Measurements from ENCODE around the gene NUTM1. TPM values are rescaled to one million over a fixed set of nuclear protein-coding genes. Genes with fewer than 3 reads are reported as not detected.

Gene NUTM1
- total and polyA plus RNA-seq, 2 experiments from 2014 or later = not detected

GRCh38 chr15:34364041-34364440 lies 20.9 kb downstream of the NUTM1 start:
- Histone ChIP-seq H3K9me3 (ENCODE audit: low read depth) (no peaks in the 10 kb centered on the region), H3K4me2 (ENCODE audit: unreplicated experiment) (no peak overlapping the region), H3K4me1 (ENCODE audit: insufficient read depth) (no peaks in the 10 kb centered on the region; the same call in 1 of the 2 replicates), H3K27me3 (replicated peaks; ENCODE audit: insufficient read depth) (no peaks in the 10 kb centered on the region), H3K4me3 (no peak overlapping the region), H3K27ac (no peak overlapping the region), H4K20me1 (ENCODE audit: insufficient read depth) (no peaks in the 10 kb centered on the region), H3K36me3 (ENCODE audit: low read depth) (no peaks in the 10 kb centered on the region), H3K9ac (no peak overlapping the region), H2AFZ (no peak overlapping the region), H3K9me2 (ENCODE audit: insufficient read depth) (no peaks in the 10 kb centered on the region), H3K79me2 (ENCODE audit: insufficient read depth) (peaks cover 25% of the 10 kb centered on the region), H3F3A (ENCODE audit: insufficient read depth) (0 out of 2 replicates have a peak, but pooled peaks cover 6% of the 10 kb centered on the region)
- DNase-seq = no peak
- TF ChIP-seq EZH2phosphoT487 (IDR thresholded peaks at IDR 0.05; ENCODE audit: insufficient read depth, low read depth) (no peak), EZH2 (IDR thresholded peaks at IDR 0.05; ENCODE audit: insufficient read depth, poor library complexity, severe bottlenecking) (no peak)
- 91 to 94% methylated on average over 8 of the region's 8 CpGs for WGBS, 2 experiments (ENCODE audit: low coverage in 1 of 2, low lambda C conversion rate in 2 of 2, missing lambda C conversion rate in 2 of 2)
- in situ Hi-C loops (cut with MboI) = loop anchor here (25.0 kb wide), 3 partner anchors 148 to 252 kb away; partner anchors contain the start of genes EMC7, GOLGA8B and PGBD4

- 86% methylated on average over 16 of the region's 16 CpGs for WGBS, 2 experiments (ENCODE audit: low coverage in 1 of 2, low lambda C conversion rate in 2 of 2, missing lambda C conversion rate in 2 of 2)
- Histone ChIP-seq H2AFZ (no peak overlapping the region), H3K4me1 (ENCODE audit: insufficient read depth) (no peaks in the 10 kb centered on the region; the same call in 1 of the 2 replicates), H3K4me3 (peak overlapping the region; percentile 92; the same call in 1 of the 2 replicates), H3K27me3 (replicated peaks; ENCODE audit: insufficient read depth) (no peaks in the 10 kb centered on the region), H3K4me2 (ENCODE audit: unreplicated experiment) (no peak overlapping the region), H3F3A (ENCODE audit: insufficient read depth) (0 out of 2 replicates have a peak, but pooled peaks cover 6% of the 10 kb centered on the region), H3K79me2 (ENCODE audit: insufficient read depth) (peaks cover 25% of the 10 kb centered on the region), H3K36me3 (ENCODE audit: low read depth) (no peaks in the 10 kb centered on the region), H3K9ac (no peak overlapping the region), H3K9me3 (ENCODE audit: low read depth) (no peaks in the 10 kb centered on the region), H3K9me2 (ENCODE audit: insufficient read depth) (no peaks in the 10 kb centered on the region), H3K27ac (no peak overlapping the region), H4K20me1 (ENCODE audit: insufficient read depth) (no peaks in the 10 kb centered on the region)
- in situ Hi-C loops (cut with MboI) = loop anchor here (25.0 kb wide), 3 partner anchors 147 to 253 kb away; partner anchors contain the start of genes EMC7, GOLGA8B and PGBD4
- no peak for TF ChIP-seq EZH2 (IDR thresholded peaks at IDR 0.05; ENCODE audit: insufficient read depth, poor library complexity, severe bottlenecking)
- TF ChIP-seq EZH2phosphoT487 (IDR thresholded peaks at IDR 0.05; ENCODE audit: insufficient read depth, low read depth) = no peak
- peak; percentile 16 for DNase-seq
These were observed 22.1 kb downstream of the NUTM1 start for GRCh38 chr15:34365091-34365825.

DNA sequence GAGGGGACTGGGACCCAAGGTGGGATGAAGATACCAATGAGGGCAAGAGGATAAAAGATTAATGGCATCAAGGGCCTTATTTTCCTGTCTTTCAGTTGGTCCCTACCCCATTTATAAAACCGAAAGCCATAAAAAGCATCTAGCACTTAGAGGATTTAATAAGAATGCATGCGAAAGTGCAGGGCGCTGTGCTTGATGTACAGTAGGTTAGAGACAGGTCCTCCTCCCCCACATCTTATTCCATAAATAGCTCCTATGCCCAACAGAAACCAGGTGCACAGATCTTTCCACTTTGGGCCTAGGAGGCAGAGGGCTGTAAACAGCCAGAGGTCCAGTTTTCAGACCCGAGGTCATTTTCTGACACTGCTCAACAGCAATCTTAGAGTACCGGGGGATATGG lies 22.7 kb downstream of the NUTM1 start:
- 37 to 38% methylated on average over 5 of the region's 5 CpGs for WGBS, 2 experiments (ENCODE audit: low coverage in 1 of 2, low lambda C conversion rate in 2 of 2, missing lambda C conversion rate in 2 of 2)
- DNase-seq = no peak

GRCh38 chr15:34366271-34367065 lies 23.4 kb downstream of the NUTM1 start:
- Histone ChIP-seq H3K27me3 (replicated peaks; ENCODE audit: insufficient read depth) (no peaks in the 10 kb centered on the region), H2AFZ (peak overlapping the region; percentile 86), H3F3A (ENCODE audit: insufficient read depth) (0 out of 2 replicates have a peak, but pooled peaks cover 6% of the 10 kb centered on the region), H3K36me3 (ENCODE audit: low read depth) (no peaks in the 10 kb centered on the region), H3K9ac (peak overlapping the region; percentile 69), H3K79me2 (ENCODE audit: insufficient read depth) (peaks cover 25% of the 10 kb centered on the region), H3K9me2 (ENCODE audit: insufficient read depth) (no peaks in the 10 kb centered on the region), H4K20me1 (ENCODE audit: insufficient read depth) (no peaks in the 10 kb centered on the region), H3K4me2 (ENCODE audit: unreplicated experiment) (peak overlapping the region; percentile 86), H3K9me3 (ENCODE audit: low read depth) (no peaks in the 10 kb centered on the region), H3K4me1 (ENCODE audit: insufficient read depth) (no peaks in the 10 kb centered on the region; the same call in 1 of the 2 replicates), H3K27ac (no peak overlapping the region), H3K4me3 (peak overlapping the region; percentile 92)
- DNase-seq = peak; percentile 63
- 1% methylated on average over 15 to 37 of the region's 37 CpGs for WGBS, 2 experiments (ENCODE audit: low coverage in 1 of 2, low lambda C conversion rate in 2 of 2, missing lambda C conversion rate in 2 of 2)
- in situ Hi-C loops (cut with MboI) = loop anchor here (25.0 kb wide), 3 partner anchors 146 to 254 kb away; partner anchors contain the start of genes EMC7, GOLGA8B and PGBD4
- TF ChIP-seq EZH2phosphoT487 (IDR thresholded peaks at IDR 0.05; ENCODE audit: insufficient read depth, low read depth) (no peak), EZH2 (IDR thresholded peaks at IDR 0.05; ENCODE audit: insufficient read depth, poor library complexity, severe bottlenecking) (no peak)

More for the DNA sequence above, 22.7 kb downstream of the NUTM1 start:
- no peaks in the 10 kb centered on the region for H3K36me3 ChIP-seq (ENCODE audit: low read depth)
- 0 out of 2 replicates have a peak, but pooled peaks cover 6% of the 10 kb centered on the region for H3F3A ChIP-seq (ENCODE audit: insufficient read depth)
- no peaks in the 10 kb centered on the region; the same call in 1 of the 2 replicates for H3K4me1 ChIP-seq (ENCODE audit: insufficient read depth)
- no peak overlapping the region for H3K27ac ChIP-seq
- H2AFZ ChIP-seq = peak overlapping the region; percentile 86
- peaks cover 25% of the 10 kb centered on the region for H3K79me2 ChIP-seq (ENCODE audit: insufficient read depth)
- H3K4me3 ChIP-seq = peak overlapping the region; percentile 92
- H3K27me3 ChIP-seq (replicated peaks; ENCODE audit: insufficient read depth) = no peaks in the 10 kb centered on the region
- no peaks in the 10 kb centered on the region for H3K9me2 ChIP-seq (ENCODE audit: insufficient read depth)
- H3K9ac ChIP-seq = peak overlapping the region; percentile 69
- in situ Hi-C loops (cut with MboI) = loop anchor here (25.0 kb wide), 3 partner anchors 146 to 254 kb away; partner anchors contain the start of genes EMC7, GOLGA8B and PGBD4
- TF ChIP-seq EZH2 (IDR thresholded peaks at IDR 0.05; ENCODE audit: insufficient read depth, poor library complexity, severe bottlenecking) (no peak), EZH2phosphoT487 (IDR thresholded peaks at IDR 0.05; ENCODE audit: insufficient read depth, low read depth) (no peak)
- H4K20me1 ChIP-seq (ENCODE audit: insufficient read depth) = no peaks in the 10 kb centered on the region
- H3K4me2 ChIP-seq (ENCODE audit: unreplicated experiment) = peak overlapping the region; percentile 86
- H3K9me3 ChIP-seq (ENCODE audit: low read depth) = no peaks in the 10 kb centered on the region

Measured in GM23248 (cell line).